SJSA1 (cell line): ENCODE results near the gene ZNF440. TPM values are rescaled to one million over a fixed set of nuclear protein-coding genes. Genes with fewer than 3 reads are reported as not detected.
A peak's percentile ranks its signal among the peaks of the same experiment; 100 is the strongest.
"Not testable (repeated sequence)": the region's sequence is repeated elsewhere in the genome, so short reads cannot be mapped to it uniquely, and the experiment has no call there.

Experiments
- DNase-seq, 2 experiments: peaks; one replicate each; pipeline ENCODE4 v3.0.0-alpha.2; 2015 to 2020; ENCODE audit warnings: low spot score in 2 of 2, low read depth in 1 of 2
- H3K27ac ChIP-seq: fragments of 250-450 bp; sonication (Bioruptor Pico); 2 replicates; pipeline ENCODE4 v1.5.1; 2020; ENCODE audit warnings: mild to moderate bottlenecking, moderate library complexity
- H3K27me3 ChIP-seq: fragments of 250-450 bp; sonication (Bioruptor Pico); replicated peaks from 2 replicates; pipeline ENCODE4 v1.5.1; 2020; ENCODE audit warnings: mild to moderate bottlenecking, moderate library complexity
- H3K36me3 ChIP-seq: fragments of 250-450 bp; sonication (Bioruptor Pico); 2 replicates; pipeline ENCODE4 v1.5.1; 2020; ENCODE audit warnings: mild to moderate bottlenecking
- H3K4me1 ChIP-seq: fragments of 250-450 bp; sonication (Bioruptor Pico); replicated peaks from 2 replicates; pipeline ENCODE4 v1.6.1; 2021; ENCODE audit warnings: mild to moderate bottlenecking
- H3K4me3 ChIP-seq: fragments of 250-450 bp; sonication (Bioruptor Pico); 2 replicates; pipeline ENCODE4 v1.5.1; 2020; ENCODE audit warnings: mild to moderate bottlenecking
- H3K9me3 ChIP-seq: fragments of 250-450 bp; sonication (Bioruptor Pico); replicated peaks from 2 replicates; pipeline ENCODE4 v1.5.1; 2020; ENCODE audit warnings: mild to moderate bottlenecking
- total RNA-seq: library from RNA; depleted of rRNA; stranded (reverse); fragments of >200 nt; shearing (Covaris generic); gene quantifications from 2 replicates; pipeline ENCODE4 v1.2.3, GENCODE V29; 2014

The ZNF440 gene
- total RNA-seq, 1 experiment from 2014 or later, result 7.8 TPM

GRCh38 chr19:11798391-11799330 lies 15.4 kb upstream of the ZNF440 start, which contains the start of gene ZNF491:
ZNF491 (plus strand) TSS chr19:11798523; CDS start chr19:11805954, 7,431 bp downstream.
- no peaks in the 10 kb centered on the region for H3K4me1 ChIP-seq
- peaks cover 9% of the 10 kb centered on the region for H3K9me3 ChIP-seq
- no peak within 1 kb of the TSS for H3K27ac ChIP-seq
- DNase-seq, result peak; percentile 23 to 55
- H3K27me3 ChIP-seq, result no peaks in the 10 kb centered on the region
- no peaks in the 10 kb centered on the region for H3K36me3 ChIP-seq
- peak within 1 kb of the TSS; percentile 38 for H3K4me3 ChIP-seq

GRCh38 chr19:11806354-11807098 lies 7.5 kb upstream of the ZNF440 start:
- Histone ChIP-seq H3K4me3 (no peak overlapping the region), H3K27me3 (no peaks in the 10 kb centered on the region), H3K36me3 (no peaks in the 10 kb centered on the region), H3K27ac (no peak overlapping the region), H3K9me3 (peaks cover 19% of the 10 kb centered on the region), H3K4me1 (no peaks in the 10 kb centered on the region)
- DNase-seq, result no peak

GRCh38 chr19:11807099-11807380 lies 7.0 kb upstream of the ZNF440 start:
- peaks cover 19% of the 10 kb centered on the region for H3K9me3 ChIP-seq
- no peak for DNase-seq
- no peak overlapping the region for H3K27ac ChIP-seq
- no peaks in the 10 kb centered on the region for H3K4me1 ChIP-seq
- H3K36me3 ChIP-seq, result no peaks in the 10 kb centered on the region
- no peak overlapping the region for H3K4me3 ChIP-seq
- H3K27me3 ChIP-seq, result no peaks in the 10 kb centered on the region

DNA sequence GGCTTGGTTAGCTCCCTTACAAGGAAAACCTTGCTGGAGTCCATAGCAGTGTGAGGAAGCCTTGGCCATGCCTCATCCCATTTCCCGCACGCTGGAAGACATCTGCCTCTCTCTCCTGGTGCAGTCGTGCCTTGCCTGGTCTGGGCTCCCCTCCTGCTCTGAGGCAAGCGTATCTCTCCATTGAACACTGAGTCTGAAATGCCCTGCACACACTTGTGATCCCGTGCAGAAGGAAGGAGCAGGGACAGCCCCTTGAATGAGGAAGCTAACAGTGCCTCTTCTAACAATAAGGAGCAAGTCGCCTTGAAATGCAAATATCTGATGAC lies 407 bp upstream of the ZNF440 start:
- no peak for DNase-seq
- Histone ChIP-seq H3K4me1 (no peaks in the 10 kb centered on the region), H3K36me3 (peaks cover 7% of the 10 kb centered on the region), H3K27me3 (no peaks in the 10 kb centered on the region), H3K9me3 (no peaks in the 10 kb centered on the region; the same call in 1 of the 2 replicates), H3K27ac (no peak overlapping the region), H3K4me3 (peak overlapping the region; percentile 71)

- Histone ChIP-seq H3K27me3 (no peaks in the 10 kb centered on the region), H3K4me1 (no peaks in the 10 kb centered on the region), H3K36me3 (peaks cover 16% of the 10 kb centered on the region), H3K27ac (no peak overlapping the region), H3K9me3 (peaks cover 3% of the 10 kb centered on the region), H3K4me3 (peak overlapping the region; percentile 71)
- no peak for DNase-seq
Measured at GRCh38 chr19:11814700-11815035, 595 bp downstream of the ZNF440 start.

- peaks cover 18% of the 10 kb centered on the region for H3K36me3 ChIP-seq
- no peak for DNase-seq
- H3K27me3 ChIP-seq, result no peaks in the 10 kb centered on the region
- peaks cover 3% of the 10 kb centered on the region; the same call in 1 of the 2 replicates for H3K9me3 ChIP-seq
- H3K4me3 ChIP-seq, result no peak overlapping the region
- no peaks in the 10 kb centered on the region for H3K4me1 ChIP-seq
- no peak overlapping the region for H3K27ac ChIP-seq
Measured at GRCh38 chr19:11821474-11822109, 7.5 kb downstream of the ZNF440 start.

DNA sequence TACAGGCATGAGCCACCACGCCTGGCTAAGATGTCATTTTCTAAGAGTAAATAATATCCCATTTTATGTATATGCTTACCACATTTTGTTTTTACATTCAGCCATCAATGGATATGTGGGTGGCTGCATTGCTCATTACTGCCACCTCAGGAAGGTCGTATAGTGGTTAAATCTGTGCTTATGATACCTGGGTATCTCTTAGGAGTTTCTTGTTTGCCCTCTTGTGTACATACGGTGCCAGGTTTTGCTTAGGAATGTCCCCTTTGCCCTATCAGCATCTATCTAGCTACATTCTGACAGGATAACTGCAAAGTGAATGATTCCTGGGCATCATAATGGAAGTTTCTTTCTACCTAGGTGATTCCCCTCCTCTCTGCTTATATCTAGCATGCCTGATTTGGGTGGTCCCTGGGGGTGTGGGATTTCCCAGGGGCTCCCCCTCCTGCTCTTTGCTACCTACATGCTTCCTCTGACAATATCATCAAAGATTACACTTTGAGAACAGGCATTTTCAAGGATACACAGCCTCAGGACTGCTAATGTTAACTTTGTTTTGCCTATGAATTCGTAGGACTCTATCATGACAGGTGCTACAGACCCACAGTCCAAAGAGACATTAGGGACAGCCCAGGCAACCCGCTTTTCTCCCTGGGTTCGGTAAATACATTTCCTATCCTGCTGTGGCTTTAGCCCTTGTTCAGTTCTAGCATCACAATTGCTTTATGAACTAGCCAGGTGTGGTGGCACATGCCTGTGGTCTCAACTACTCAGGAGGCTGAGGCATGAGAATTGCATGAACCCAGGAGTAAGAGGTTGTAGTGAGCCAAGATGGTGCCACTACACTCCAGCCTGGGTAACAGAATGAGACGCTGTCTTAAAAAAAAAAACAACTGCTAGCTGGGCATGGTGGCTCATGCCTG lies 15.1 kb downstream of the ZNF440 start:
- H3K27me3 ChIP-seq, H3K27ac ChIP-seq, H3K9me3 ChIP-seq, DNase-seq, H3K4me1 ChIP-seq, H3K4me3 ChIP-seq: not testable (repeated sequence)
- H3K36me3 ChIP-seq, result peaks cover 17% of the 10 kb centered on the region

GRCh38 chr19:11832253-11832912 lies 18.3 kb downstream of the ZNF440 start:
- no peak for DNase-seq
- 0 out of 2 replicates have a peak, but pooled peaks cover 3% of the 10 kb centered on the region for H3K9me3 ChIP-seq

DNA sequence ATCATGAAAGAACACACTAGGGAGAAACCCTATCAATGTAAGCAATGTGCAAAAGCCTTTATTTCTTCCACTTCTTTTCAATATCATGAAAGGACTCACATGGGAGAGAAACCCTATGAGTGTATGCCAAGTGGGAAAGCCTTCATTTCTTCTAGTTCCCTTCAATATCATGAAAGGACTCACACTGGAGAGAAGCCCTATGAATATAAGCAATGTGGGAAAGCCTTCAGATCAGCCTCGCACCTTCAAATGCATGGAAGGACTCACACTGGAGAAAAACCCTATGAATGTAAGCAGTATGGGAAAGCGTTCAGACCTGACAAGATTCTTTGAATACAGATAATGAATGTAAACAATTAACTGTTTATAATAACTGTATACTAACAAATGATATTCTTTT lies 19.5 kb downstream of the ZNF440 start:
- Histone ChIP-seq H3K36me3 (peaks cover 21% of the 10 kb centered on the region), H3K27ac (no peak overlapping the region), H3K9me3 (0 out of 2 replicates have a peak, but pooled peaks cover 3% of the 10 kb centered on the region), H3K27me3 (no peaks in the 10 kb centered on the region), H3K4me1 (no peaks in the 10 kb centered on the region), H3K4me3 (no peak overlapping the region)
- DNase-seq, result no peak

More at GRCh38 chr19:11832253-11832912, 18.3 kb downstream of the ZNF440 start:
- Histone ChIP-seq H3K4me1 (no peaks in the 10 kb centered on the region), H3K27ac (no peak overlapping the region), H3K4me3 (no peak overlapping the region), H3K27me3 (no peaks in the 10 kb centered on the region), H3K36me3 (peaks cover 21% of the 10 kb centered on the region)

DNA sequence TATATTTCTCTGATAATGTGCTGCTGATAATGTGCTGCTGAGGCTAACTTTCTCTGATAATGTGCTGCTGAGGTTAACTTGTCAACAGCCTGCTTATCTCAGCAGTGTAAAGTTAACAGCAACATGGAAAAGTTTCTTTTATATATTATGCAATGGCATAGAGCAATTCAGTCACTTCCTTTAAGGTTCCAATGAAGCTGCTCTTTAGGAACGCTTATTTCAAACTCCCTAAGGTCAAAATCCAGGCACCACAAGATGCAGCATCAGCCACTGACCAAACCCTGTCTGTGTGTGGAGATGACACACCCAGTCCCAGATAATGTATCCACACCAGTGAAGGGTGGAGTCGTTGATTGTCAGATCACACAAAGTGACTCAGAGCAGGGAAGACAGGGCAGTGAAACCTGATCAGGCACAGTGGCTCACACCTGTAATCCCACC lies 21.6 kb downstream of the ZNF440 start:
- not testable (repeated sequence) for H3K4me1 ChIP-seq, H3K9me3 ChIP-seq, H3K4me3 ChIP-seq, H3K27ac ChIP-seq, H3K27me3 ChIP-seq, DNase-seq
- peaks cover 21% of the 10 kb centered on the region for H3K36me3 ChIP-seq

DNA sequence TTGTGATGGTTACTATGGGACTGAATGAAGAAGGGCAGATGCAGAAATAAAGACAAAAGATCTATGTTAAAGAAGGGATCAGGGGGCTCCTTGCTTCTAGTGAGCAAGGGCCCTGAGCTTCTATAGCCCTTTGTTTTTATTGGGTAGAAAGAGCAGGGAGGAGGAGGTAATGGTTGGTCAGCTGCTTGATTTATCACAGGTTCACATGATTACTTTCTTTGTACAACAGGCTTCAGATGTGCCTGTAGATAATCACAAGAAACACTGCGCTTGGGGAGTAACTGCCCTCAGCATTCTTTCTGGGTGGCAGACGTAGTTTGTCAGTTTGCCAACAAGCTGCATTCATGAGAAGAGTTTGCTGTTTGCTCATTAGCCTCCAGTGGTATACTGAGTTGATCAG lies 29.6 kb downstream of the ZNF440 start:
- H3K4me1 ChIP-seq, result no peaks in the 10 kb centered on the region
- H3K27ac ChIP-seq, result no peak overlapping the region
- H3K27me3 ChIP-seq, result no peaks in the 10 kb centered on the region
- H3K4me3 ChIP-seq, result no peak overlapping the region
- DNase-seq, result no peak
- no peaks in the 10 kb centered on the region for H3K36me3 ChIP-seq
- H3K9me3 ChIP-seq, result peaks cover 3% of the 10 kb centered on the region; the same call in 1 of the 2 replicates

GRCh38 chr19:11847615-11848014 lies 33.5 kb downstream of the ZNF440 start:
- not testable (repeated sequence) for H3K4me3 ChIP-seq, H3K27ac ChIP-seq, H3K9me3 ChIP-seq, H3K4me1 ChIP-seq, H3K27me3 ChIP-seq, H3K36me3 ChIP-seq, DNase-seq

DNA sequence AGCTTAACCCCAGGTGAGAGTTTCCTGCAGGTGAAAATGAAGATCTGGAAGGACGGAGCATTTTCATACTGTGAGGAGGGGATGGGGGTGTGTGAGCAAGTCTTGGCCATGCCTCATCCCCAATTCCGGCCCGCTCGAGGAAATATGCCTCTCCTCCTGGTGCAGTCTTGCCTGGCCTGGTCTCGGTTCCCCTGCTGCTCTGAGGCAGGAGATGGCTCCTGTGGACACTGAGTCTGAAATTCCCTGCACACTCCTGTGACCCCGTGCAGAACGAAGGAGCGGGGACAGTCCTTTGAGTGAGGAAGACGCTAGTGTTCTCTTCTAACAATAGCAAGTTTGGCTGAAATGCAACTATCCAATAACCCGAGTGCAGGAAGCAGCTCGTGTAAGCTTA lies 34.1 kb downstream of the ZNF440 start:
- Histone ChIP-seq H3K4me1 (0 out of 2 replicates have a peak, but pooled peaks cover 3% of the 10 kb centered on the region), H3K36me3 (no peaks in the 10 kb centered on the region), H3K9me3 (peaks cover 5% of the 10 kb centered on the region), H3K27ac (no peak overlapping the region), H3K27me3 (no peaks in the 10 kb centered on the region), H3K4me3 (peak overlapping the region; percentile 39)
- DNase-seq, result no peak
